HG03521 (cell line): Measurements from ENCODE around the gene CACUL1.
"Not testable (repeated sequence)": the region's sequence is repeated elsewhere in the genome, so short reads cannot be mapped to it uniquely, and the experiment has no call there.

ENCODE experiments used
- ATAC-seq: cut with Tn5 transposase; IDR thresholded peaks from one replicate; pipeline ENCODE4 v1.9.1; 2021; ENCODE audit warnings: mild to moderate bottlenecking, moderate library complexity; ENCODE audit not compliant: unreplicated experiment

CACUL1 gene

DNA sequence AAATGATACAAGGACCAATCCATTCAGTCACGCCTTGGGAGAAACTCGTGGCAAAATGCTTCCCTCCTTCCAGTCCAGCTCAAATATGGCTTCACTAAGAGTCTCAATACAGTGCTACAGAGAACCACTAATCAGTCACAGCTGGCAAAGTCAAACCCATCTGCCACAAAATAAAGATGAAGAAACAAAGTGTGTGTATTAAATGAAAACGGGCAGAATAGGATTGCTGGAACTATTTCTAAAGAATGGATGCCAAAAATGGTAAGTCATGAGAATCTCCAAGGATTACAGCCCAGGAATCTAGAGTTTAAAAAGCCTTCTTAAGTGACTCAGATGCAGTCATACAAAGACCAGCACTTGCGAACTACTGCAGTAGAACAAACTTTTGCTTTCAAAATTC lies 61.9 kb downstream of the CACUL1 start:
- no peak for ATAC-seq

DNA sequence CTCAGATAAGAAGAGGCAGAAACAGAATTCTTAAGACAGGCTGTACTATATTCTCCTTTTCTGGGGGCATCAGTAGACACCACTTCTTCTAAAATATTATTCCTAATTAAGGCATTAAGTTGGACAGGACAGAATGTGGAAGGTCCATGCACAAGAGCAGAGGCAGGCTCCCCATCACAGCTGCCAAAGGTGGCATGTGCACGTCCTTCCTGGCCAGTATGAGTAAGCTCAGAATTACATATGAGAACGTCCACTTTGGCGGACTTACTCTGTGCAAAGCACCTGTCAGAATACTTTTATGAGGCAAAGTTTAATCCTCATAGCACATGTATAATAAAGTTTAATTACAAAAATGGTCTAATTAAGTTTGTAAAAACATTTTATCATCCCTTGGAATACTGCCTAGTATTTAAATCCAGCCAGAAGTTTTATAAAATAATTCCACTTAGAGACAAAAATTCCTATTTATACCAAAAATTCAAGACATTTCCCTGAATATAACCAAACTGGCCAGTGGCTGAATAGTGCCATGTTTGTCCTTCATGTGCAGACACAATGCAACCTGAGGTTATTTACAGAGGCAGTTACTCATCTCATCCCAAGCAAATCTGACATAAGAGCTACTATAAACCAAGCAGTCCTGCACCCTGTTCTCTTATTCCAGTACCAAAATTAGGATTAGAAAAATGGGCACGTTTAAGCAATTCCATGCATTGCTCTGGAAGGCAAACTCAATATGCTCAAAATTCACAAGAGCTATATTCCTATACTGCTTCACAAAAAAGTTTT lies 65.5 kb downstream of the CACUL1 start:
- ATAC-seq, result no peak

DNA sequence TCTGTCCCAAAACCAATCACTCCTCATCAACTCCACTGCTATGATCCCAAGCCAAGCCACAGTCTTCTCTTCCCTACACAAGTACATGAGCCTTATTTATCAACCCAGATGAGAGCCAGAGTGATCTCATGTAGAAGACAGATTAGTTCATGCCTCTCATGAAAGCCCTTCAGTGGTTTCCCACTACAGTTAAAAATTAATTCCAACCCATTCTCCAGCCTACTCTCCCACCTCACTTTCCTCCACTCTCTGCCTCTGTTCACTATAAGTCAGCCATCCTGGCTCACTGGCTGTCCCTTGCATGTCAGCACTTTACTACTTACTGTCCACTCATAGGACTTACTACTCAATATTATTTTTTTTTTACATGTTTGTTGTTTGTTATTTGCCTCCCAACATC lies 67.3 kb downstream of the CACUL1 start:
- no peak for ATAC-seq

DNA sequence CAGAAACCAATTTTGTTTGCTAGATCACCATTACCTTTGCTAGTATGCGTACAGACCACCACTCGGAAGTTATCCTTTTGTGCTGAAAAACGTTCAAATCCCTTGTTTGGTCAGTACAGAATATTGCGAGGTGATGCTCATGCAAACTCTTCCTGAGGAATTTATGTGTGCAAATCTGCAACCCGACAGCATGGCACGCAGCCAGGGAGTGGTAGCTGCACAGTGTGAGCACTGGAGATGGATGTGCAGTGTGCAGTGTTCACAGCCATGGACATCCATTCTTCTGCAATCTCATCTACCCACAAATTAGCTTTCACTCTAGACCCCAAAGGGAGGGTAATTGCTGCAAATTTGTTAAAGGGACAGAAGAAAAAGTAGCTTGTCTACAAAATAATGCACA lies 72.2 kb downstream of the CACUL1 start:
- ATAC-seq, result no peak

DNA sequence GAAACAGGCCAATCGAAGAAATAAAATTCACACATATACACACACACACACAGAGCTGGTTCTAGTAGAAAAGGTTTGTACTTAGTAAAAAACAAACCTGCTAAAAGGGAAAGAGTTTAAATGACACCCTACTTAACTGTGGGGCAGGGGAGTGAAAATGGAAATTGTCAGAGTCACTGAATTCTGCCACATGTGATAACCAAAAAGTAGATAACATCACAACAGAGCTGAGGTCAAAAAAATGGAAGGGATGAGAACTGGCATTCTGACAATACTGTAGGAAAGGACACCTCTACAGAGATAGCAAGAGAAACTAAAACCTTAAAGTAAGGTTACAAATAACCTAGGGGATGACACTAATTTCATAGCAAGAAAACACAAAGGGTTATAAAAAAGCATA lies 74.6 kb downstream of the CACUL1 start:
- no peak for ATAC-seq

DNA sequence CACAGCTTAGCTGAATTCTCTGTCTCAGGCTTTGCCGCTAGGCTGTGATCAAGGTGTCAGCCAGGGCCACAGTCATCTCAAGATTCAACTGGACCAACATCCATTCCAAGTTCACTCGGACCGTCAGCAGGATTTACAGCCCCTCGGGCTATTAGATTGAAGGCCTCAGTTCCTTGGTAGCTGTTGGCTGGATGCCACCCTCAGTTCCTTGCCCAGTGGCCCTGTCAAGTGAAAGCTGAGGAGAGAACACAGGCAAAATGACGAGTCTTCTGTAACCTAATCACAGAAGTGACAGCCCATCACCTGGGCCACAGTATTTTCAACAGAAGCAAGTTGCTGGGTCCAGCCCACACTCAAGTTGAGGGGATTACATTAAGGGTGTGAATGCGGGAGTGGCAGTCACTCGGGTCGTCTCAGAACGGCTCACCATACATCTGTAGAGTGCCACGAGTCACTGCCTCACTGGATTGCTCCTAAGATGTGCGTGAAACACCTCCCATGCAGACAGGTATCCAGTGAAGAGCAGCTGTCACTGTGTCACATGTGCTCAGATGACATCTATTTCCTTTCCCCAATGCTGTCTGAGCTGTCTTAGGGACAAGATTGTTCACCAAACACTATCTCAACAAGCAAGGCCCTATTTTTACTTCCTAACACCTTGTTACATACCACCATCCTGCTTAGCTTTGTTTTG lies 80.4 kb downstream of the CACUL1 start:
- ATAC-seq, result no peak

DNA sequence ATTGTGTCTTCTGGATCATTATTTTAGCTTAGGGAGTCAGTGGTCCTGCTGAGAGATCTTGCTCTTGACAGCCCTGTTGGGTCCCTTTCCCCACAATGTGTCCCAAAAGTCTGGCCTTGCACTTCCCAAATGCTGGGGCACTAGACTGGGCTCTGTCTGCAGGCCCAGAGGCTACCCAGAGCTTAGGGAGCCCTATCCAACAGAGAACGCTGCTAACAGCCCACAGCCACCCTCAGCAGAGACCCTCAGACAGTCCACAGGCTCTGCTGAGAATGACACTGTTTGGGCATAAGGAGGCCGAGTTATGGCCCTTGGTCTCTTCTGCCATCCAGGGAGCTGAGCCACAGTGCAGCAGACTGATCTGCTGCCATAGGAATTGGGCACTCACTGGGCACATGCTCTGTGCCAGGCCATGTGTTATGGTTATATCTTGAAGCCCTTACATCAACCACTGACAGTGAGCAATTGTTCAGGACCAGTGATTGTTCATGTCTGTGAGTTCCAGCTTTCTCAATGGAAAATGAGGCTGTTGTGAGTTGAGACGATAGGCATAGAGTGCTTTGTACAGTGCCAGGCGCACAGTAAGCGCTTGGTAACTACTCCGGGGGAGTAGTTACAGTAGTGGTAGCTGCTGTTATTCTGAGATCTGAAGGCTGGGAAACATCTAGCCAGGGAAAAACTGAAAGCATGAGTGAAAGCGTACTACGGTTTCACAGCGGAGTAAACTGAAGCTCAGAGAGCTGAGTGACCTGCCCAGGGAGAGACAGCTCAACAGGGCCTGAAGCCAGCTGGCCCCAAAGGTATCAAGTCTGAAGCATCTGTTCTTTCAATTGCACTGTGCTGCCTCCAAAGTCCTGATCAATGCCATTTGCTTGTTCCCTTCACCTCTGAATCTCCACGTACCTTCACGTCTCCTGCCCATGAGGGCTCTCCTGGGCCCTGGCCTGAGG lies 81.7 kb downstream of the CACUL1 start:
- no peak for ATAC-seq

DNA sequence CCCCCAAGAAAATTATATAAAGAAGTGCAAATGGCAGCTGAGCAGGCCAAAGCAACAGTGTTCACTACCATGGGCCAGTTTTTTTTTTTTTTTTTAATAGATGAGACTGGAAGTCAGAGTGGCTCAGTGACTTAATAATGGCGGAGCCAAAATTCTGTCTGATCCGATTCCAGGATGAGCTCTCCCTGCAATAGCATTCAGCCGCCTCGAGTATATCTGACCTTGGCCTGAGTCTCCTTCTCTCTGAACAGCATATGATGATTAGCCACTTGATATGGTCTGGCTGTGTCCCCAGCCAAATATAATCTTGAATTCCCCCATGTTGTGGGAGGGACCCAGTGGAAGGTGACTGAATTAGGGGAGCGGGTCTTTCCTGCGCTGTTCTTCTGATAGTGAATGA lies 82.6 kb downstream of the CACUL1 start:
- no peak for ATAC-seq

DNA sequence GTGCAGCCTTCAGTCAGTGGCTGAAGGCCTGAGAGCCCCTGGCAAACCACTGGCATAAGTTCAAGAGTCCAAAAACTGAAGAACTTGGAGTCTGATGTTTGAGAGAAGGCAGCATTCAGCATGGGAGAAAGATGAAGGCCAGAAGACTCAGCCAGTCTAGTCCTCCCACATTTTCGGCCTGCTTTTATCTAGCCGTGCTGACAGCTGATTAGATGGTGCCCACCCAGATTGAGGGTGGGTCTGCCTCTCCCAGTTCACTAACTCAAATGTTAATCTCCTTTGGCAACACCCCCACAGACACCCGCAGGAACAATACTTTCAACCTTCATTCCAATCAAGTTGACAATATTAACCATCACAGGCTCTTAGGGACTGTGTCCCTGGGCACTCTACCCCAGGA lies 83.5 kb downstream of the CACUL1 start:
- ATAC-seq, result not testable (repeated sequence)

DNA sequence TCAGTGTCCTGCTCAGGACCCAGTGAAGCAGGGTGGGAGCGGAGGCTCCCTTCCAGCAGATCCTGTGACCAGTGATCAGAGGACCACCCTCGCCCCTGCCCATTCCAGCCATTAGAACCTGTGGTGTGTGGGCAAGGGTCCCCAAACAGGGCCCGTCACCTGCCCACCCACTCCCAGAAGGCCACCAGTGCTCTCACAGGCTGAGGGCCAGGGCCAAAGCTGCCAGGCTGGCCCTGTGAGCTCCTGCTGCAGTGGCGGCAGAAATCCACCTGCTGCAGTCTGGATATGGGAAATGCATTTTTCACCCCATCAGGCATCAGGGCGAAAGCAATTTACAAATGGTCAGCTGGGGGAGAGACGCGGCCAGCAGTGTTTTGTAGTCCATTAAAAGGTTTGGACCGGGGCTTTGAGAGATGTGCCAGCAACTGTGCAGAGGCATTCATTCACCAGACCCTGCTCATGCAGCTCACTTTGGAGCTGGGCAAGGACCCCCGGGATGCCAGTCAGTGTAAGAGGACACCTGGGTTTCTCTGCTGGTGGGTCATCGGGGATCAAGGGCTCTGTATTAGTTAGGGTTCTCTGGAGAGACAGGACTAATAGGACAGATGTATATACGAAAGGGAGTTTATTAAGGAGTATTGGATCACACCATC lies 84.2 kb downstream of the CACUL1 start:
- ATAC-seq, result no peak

DNA sequence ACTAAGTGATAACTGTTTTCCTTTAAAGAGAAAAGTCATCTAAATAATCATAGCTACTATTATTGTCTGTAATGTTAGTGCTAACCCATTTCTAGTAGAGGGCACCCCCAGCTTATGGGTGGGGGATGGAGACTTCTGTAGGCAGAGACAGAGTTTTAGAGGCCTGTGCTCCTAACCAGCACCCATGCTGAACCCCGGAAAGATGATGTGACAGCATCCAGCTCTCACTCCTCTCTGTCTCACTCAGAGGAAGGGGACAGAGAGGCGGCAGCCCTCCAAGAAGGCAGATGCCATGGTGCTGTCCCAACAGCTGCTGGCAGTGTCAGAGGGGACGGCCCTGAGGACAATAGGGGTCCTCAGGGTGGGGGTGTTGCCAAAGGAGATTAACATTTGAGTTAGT lies 84.9 kb downstream of the CACUL1 start:
- no peak for ATAC-seq

DNA sequence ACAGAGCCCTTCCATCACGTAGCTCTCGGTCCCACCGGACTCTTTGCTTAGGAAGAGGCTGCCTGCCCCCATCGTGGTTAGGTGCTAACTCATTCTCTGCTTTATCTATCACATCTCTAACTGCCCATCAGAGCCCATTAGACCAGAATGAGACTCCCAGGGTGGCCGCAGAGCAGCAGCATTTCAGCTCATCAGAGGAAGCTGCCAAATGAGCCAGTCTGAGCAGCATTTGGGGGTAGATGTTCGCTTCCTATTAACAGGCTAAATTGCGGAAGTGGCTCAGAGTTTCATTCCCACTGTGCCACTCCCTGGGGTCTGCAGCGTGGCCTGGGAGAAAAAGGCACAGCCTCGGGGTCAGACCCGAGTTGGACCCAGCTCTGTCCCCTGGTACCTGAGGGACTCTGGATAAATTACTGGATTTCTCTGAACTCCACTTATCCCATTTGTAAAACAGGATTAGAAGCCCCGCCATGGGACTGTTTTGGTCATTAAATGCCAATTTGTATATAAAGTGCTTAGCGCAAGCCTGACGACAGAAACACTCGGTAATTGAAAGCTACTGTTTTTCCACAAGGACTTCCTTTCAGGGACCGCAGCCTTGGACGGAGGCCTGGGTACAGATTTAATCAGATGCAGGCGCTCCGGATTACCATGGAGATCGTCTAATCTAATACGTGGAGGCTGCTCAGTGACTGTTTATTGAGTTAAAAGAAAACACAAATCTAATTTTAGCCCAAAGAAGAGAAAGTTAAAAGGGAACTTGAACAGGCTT lies 85.6 kb downstream of the CACUL1 start:
- no peak for ATAC-seq

DNA sequence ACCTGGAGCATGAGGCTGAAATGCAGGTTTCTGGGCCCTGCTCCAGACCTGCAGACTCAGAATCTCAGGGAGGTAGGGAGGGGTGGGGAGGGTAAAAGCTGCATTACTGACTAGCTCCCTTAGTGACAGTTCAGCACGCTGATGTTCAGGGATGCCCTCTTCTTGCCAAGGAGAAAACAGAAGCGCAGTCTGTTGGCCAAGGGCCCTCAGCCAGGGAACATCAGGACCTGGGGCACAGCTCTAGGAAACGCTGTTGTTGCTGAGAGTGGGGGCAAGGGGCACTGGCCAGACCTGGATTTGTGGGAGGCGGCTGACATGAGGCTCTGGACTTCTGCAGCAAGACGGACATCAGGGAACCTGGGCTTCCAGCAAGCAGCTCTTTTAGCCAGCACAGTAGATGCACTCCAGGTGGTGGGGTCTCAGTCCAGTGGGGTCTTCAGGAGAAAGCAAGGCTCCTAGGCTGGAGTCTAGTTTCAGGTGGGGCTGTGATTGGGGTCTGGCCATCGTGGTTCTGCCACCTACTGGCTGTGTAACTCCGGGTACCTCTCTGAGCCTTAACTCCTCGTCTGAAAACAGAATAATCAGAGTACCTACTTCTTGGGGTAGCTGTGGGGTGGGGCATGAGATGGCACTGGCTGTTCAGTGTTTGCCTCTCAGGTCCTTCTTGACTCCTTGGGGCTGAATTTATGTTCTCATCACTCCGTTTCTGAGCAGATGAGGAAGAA lies 86.4 kb downstream of the CACUL1 start:
- no peak for ATAC-seq

DNA sequence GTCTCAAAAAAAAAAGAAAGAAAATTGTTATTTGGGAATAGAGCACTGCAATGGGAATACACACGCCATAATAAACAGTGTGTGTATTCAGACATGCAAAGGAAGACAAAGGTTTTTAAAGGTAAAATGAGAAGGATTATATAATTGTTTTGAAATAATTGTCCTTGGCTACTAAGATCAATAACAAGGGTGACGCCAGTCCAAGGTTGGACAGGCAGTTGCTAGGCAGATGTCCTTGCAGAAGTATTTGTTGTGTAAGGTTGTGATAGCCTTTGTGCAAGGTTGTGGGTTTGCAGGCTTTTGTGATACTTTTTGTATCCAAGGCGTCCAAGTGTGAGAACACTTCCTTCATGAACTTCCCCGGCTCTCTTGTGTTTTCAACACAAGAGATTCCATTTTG lies 87.0 kb downstream of the CACUL1 start:
- ATAC-seq, result no peak

DNA sequence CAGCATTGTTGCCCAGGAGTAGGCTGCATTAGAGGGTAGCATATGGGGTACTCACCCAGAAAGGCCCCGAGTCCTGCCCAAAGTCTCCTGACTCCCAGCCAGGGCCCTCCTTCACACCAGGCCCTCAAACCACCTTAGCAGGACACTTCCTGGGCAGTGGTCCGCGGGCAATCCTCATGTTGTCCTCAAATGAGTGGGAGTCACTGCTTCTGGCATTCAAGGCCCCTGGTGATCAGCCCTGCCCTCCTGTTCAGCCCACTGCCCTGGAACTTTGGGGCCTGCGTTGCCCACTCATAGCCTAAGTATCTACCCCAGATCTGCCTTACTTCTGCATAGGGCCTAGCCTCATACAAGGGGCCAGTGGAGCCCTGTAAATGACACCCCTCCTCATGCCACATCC lies 88.4 kb downstream of the CACUL1 start:
- ATAC-seq, result no peak

DNA sequence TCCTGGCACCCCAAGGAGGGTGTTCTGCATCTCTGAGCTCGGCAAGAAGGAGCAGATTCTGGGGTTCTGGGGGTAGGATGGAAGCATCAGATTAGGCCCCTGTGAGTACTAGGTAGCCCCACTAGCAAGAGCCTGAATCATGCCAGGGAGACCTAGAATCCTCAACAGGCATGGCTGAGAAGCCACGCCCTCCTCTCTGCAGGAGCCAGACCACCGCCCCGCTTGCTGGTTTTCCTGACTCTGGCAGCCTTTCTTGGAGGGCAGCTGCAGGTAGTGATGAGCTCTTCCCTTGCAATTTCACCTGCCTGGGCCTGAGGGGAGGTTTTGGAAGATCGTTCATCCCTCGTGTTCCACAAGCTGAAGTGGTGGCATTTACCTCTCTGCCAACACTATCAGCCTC lies 90.4 kb downstream of the CACUL1 start:
- ATAC-seq, result no peak

DNA sequence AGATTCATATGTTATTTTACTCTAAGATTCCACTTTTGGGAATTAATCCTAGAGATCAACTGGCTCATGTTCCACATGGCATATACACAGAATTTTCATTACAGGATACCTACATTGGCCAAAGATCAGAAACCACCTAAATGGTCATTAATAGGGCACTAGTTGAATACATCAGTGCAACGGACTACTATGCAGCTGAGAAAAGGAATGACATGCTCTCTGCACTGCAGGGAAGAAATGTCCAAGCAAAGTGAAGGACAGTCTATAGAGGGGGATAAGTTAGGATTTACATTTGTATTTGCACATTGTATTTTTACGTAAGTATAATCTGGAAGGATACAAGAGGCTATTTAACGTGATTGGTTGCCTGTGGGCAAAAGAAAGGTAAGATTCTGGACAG lies 91.6 kb downstream of the CACUL1 start:
- ATAC-seq, result no peak

DNA sequence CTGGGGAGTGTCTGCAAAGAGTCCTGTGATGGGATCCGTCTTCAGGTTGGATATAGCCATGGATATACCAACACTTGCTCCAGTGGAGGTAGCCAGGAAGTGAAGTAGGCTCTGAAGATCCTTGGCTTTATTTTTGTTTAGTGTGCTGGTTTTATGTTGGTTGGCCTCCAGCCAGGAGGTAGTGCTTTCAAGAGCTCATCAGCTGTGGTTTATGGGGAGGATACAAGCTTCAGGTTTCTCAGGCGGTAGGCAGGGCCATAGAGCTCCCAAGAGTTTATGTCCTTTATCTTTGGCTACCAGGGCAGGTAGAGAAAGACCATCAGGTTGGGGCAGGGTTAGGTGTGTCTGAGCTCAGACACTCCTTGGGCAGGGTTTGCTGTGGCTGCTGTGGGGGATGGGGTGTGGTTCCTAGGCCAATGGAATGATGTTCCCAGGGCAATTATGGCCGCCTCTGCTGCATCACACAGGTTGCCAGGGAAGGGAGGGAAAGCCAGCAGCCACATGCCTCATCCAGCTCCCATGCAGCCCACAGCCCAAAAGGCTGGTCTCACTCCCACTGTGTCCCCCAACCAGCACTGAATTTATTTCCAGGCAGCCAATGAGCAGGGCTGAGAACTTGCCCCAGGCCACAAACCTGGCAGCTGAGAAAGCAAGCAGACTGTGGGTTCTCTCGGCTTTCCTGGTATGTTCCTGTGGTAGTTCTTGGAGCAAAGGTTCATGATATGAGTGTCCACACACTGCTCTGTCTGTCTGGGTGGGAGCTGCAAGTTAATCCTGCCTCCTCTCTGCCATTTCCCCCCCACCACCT lies 92.3 kb downstream of the CACUL1 start:
- no peak for ATAC-seq

DNA sequence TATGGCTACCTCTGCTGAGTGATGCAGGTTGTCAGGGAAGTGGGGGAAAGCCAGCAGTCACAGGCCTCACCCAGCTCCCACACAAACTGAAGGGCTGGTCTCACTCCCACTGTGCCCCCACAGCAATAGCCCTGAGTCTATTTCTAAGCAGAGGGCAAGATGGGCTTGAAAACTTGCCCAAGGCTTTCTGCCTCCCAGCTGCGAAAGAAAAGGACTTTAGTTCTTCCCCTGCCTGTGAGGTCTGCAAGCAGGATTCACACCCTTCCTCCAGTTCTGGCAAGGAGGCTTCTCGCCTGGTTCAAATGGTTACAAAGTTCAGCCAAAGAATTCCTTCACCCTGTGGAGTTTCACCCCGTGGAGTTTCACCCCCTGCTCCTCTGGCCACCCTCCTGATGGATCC lies 96.0 kb downstream of the CACUL1 start:
- no peak for ATAC-seq
